GM21723 (cell line): ENCODE results near the gene FAM200A.
A peak's percentile ranks its signal among the peaks of the same experiment; 100 is the strongest.
"Not testable (repeated sequence)": the region's sequence is repeated elsewhere in the genome, so short reads cannot be mapped to it uniquely, and the experiment has no call there.

Experiments used
- ATAC-seq: cut with Tn5 transposase; IDR thresholded peaks from one replicate; pipeline ENCODE4 v1.9.1; 2021; ENCODE audit warnings: mild to moderate bottlenecking, moderate library complexity; ENCODE audit not compliant: unreplicated experiment

FAM200A gene

GRCh38 chr7:99504603-99505323 is 47.2 kb downstream of the FAM200A start, which contains the start of gene ZKSCAN5:
TSS of gene ZKSCAN5 (plus strand) at chr7:99504662. CDS start at chr7:99506045, 1,383 bp downstream.
- peak; percentile 76 for ATAC-seq

GRCh38 chr7:99504281-99504602 is 47.7 kb downstream of the FAM200A start:
- no peak for ATAC-seq

DNA sequence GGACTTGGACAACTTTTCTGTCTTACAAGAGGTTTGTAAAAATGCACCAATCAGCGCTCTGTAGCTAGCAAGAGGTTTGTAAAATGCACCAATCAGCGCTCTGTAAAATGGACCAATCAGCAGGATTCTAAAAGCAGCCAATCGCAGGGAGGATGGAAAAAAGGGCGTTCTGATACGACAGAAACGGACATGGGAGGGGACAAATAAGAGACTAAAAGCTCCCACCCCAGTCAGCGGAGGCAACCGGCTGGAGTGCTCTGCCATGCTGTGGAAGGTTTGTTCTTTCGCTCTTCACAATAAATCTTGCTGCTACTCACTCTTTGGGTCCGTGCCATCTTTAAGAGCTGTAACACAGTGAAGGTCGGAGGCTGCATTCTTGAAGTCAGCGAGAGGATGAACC is 50.7 kb downstream of the FAM200A start:
- ATAC-seq = not testable (repeated sequence)

DNA sequence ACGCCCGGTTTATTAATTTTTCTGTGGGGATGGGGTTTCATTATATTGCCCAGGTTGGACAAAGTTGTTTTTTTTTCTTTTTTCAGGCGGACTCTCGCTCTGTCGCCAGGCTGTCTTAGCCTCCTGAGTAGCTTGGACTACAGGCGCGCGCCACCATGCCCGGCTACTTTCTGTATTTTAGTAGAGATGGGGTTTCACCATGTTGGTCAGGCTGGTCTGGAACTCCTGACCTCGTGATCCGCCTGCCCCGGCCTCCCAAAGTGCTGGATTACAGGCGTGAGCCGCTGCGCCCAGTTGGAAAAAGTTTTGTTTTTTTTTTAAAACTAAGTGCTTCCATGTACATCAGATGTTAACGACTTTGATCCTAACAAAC is 51.3 kb downstream of the FAM200A start:
- no peak for ATAC-seq

DNA sequence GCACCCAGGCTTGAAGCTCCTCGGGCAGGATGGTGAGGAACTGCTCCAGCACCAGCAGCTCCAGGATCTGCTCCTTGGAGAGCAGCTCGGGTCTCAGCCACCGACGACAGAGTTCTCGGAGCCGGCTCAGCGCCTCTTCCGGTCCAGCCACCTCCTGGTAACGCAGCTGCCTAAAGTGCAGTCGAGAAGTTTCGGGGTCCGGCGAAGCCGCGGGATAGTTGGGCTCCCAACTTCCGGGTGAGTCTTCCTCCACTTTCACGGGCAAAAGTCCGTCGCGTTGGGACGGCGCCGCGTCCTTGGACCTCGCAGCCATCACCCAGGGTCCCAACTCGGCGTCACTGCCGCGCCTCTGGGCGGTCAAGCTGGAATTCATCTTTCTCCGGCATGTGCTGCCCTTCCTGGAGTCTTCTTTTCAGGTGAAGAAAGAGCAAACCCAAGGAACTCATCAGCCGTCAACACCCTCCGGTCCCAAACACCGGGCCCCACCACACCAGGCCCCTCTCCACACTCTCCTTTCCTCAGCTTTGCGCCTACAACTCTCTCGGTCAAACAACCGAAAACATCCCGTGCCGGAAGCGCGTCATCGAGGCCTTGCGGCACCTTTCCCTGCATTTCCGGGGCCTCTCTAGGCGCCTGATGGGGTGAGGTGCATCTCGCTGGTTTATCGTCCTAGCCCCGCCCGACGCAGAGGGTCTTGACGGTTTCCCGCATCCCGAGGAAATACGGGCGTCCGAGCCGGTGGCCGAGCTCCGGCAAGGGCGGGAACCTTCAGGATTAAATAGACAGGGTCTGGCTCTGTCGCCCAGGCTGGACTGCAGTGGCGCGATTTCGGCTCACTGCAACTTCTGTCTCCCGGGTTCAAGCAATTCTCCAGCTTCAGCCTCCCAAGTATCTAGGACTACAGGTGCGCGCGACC is 51.9 kb downstream of the FAM200A start, which contains the start of gene ZNF394:
TSS of gene ZNF394 (minus strand) at position 561 of the 916 bp plus-strand sequence. CDS start at position 373, 188 bp downstream.
- peak; percentile 45 for ATAC-seq

DNA sequence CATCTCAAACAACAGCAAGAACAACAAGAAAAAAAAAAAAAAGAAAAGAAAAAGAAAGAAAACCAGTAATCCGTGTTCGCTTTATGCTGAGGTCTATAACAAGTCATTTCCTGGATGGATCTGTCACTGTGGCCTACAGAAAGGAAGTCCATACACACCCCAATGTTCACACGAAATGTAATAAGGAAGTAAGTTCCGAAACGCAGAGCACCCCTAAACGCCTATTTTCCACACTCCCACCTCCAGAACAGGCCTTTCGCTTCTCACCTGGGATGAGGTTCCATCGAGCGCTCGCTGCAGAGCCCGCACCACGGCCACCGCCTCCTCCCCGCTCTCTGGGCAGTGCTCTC is 52.6 kb downstream of the FAM200A start:
- ATAC-seq = peak; percentile 27

DNA sequence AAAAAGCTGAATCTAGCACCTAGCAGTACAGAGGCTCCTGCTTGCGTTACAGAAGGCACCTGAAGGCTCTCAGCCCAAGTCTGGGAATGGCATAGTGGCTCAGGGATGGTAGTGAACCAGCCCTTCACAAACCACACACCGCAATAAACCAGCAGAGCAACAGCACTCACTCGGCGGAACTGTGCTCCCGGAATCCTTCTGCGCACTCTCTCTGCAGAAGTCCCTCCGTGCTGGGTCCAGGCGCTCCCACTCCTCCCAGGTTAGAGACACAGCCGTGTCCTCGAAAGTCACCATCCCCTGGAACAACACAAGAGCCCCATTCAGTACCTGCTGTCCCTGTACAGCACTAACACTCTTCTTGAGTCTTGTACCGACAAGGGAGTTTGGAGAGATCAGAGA is 53.4 kb downstream of the FAM200A start:
- no peak for ATAC-seq

- ATAC-seq = no peak
Measured at GRCh38 chr7:99497766-99498545, 54.0 kb downstream of the FAM200A start.
